ENCODE measurements around the gene PFKFB4.
A peak's percentile ranks its signal among the peaks of the same experiment; 100 is the strongest.

The PFKFB4 gene

DNA sequence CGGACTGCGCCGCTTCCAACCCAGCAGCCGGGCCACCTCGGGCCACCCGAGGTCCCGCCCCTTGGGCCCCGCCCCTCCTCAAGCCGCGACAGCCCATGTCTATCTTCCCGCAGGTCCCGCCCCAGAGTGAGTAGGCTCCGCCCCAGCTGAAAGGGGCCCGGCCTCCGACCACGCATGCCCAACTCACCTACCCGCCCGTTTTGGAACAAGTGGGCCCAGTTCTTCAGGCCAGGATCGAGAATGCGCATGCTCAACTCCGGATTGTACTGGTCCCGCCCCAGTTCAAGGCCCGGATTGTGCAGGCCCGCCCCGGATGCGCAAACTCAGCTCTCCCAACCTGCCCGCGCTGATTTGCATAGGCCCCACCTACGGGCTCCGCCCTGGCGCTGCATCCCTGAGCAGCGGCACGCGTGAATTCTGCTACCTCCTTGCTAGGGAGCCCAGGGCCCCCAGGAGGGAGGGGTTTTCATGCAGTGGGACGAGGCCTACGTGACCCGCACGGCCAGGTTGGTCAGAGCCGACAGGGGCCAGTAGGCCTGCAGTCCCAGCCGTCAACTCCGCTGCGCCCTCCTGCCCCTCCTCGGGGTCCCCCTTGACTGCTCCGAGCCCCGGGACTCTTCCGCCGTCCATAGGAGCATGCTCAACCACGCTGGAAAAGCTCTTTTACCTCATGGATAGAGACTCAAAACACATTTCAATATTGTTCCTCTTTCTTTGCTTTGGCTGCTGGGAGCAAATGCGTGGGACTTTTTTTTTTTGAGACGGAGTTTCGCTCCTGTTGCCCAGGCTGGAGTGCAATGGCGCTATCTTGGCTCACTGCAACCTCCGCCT is at the start of gene PFKFB4:
TSS of gene PFKFB4 (minus strand) at position 8 of the 831 bp plus-strand sequence. CDS start 26 bp downstream, outside the sequence.
- peak; percentile 100 for DNase-seq (ENCODE audit: low read depth)

DNA sequence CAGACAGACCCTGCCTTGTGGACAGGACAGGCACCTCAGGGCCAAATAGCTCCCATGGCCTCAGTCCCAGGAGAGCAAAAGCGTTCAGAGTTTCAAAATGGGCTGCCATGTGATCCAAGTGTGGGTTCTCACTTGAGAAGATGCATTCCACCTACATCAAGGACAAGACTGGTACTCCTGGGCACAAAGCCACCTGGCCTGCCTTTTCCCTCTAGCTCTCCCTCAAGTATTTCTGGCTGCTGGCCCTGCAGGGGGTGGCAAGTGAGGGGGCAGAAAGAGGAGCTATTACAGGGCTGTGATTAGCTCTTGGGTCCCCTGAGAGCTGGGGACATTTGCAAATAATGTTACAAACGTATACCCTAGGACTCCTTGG is 45.0 kb upstream of the PFKFB4 start:
- no peak for DNase-seq (ENCODE audit: low read depth)

DNA sequence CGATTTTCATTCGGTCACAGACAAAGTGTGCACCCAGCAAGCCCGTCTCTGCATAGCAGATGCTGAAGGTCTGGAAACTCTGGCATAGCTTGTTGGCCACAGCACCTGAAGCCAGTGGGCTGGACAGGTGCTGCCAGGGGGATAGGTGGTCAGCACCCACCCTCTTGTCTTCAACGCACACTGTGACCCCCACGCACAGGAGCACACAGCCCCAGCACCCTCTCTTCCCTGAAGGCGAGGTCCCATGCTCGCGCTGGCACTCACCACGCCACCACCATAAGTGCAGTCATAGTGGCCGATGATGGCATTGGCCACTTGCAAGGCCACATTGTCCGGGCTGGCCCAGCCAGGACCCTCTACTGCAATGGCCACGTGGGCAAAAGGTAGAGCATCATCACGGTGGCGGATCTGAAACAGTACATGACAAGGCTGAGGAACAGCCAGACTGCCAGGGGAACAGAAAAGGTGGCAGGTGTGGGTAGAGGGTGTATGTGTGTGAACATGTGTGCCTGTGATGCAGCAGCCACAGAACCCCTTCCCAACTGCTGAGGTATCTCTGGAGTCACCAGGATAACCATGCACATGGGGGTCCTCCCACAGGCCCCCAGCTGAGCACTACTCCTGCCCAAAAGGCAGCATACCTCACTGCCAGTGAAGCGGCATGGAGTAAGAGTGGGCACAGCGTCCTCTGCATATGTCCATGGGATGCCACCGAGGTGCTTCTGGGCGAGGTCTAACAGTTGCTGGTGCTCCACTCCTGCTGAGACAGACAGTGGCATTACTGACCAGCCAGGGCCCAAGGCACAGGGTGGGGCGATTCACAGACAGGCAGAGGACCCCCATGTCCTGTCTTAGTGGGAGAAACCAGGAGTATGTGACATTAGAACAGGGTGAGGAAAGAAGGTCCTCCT is 44.4 kb upstream of the PFKFB4 start:
- DNase-seq (ENCODE audit: low read depth), result no peak

DNA sequence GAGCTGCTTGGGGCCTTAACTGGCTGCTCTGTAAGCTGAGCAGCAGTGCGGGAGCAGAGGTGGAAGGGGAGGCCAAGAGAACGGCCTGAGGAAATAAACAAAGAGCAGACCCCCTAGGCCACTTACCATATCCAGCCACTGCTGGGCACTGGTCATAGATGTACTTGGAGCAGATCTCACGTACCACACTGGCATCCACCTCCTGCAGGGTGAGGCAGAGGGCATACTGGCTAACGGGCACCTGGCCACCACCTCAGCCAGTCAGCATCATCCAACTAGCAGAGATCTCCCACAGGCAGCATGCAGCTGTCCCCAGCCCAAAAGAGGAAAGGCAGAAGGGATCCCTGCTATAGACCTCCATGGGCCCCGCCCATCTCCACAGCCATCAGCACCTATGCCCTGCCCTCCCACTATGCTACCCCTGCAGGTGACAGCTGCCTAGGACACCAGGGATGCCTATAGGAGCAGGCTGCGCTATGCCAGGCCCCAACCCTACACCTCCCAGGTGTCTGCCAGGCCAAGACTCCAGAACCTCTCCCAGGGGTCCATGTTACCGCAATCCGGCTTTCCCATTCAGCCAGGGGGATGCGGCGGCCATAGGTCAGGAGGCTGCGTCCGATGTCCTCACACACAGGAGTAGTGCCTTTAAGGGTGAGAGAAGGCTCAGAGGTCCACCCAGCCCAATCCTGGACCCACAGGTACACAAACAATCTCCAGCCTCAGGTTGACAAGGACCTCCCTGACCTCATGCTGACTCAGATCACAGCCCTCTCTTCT is 43.1 kb upstream of the PFKFB4 start:
- no peak for DNase-seq (ENCODE audit: low read depth)

DNA sequence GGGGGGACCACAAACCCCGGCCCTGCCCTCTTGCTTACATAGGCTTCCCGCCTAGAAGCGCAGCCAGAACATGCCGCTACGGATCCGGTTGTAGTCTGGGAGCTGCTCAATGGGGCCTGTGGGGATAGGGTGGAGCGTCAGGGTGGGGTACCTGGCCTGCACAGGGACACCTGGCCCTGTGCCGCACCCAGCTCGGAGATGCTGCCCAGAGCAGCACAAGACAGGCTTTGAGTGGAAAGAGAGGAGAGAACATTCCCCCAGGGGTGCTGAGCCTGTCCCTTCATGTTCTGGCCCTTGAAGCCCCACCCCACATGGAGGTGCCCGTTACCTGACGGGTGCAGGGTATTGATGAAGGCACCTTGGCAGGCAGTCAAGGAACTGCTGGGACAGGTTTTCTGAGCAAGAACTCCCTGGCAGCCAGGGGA is 42.5 kb upstream of the PFKFB4 start:
- DNase-seq (ENCODE audit: low read depth), result no peak

DNA sequence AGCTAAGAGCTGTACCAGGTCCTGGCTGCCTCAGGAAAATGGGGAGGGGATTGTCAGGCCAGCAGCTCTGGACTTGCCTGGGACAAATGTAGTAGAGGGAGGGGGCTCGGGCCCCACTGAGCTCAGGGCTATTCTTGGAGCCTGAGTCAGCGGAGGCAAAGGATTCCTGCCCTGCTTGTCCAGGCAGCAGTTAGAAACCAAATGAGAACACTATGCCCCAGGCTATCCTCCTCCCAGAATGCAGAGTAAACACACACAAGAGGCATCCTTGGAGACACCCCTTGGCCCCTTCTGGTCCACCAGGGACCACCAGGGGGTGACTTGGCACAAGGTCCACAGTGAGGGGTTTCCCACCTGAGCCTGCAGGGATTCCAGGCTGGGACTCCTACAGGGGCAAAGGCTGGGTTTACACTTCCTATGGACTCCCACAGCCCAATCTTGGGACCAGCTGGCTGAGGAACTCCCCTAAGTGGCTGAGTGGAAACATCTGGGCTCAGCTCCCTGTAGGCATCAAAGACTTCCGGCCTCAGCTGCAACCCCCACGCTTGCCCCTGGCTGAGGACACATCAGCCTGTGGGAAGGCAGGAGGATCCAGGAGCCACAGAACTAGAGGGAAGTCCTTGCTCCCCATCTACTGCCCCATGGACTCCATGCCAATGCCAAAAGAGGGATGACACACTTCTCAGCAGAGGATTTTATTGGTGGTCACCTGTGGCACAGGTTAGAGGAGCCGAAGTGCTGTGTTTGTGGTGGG is 41.9 kb upstream of the PFKFB4 start:
- DNase-seq (ENCODE audit: low read depth), result peak; percentile 93

DNA sequence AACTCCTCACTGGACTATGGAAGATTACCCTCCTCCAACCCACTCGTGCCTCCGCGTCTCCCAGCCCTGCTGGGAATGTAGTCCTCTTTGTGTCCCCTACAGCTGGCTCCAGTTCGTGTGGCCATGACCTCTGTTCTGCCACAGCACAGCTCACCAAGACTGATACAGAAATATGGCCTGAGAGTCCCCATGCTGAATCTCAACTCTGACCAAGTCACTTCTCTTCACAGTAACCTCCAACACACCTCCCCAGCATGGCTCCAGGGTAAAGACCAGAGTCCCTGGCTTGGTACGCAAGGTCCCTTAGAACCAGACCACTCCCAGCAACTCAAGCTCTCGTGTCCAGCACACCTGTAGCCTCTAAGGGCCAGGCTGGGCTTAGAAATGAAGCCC is 40.8 kb upstream of the PFKFB4 start:
- no peak for DNase-seq (ENCODE audit: low read depth)

DNA sequence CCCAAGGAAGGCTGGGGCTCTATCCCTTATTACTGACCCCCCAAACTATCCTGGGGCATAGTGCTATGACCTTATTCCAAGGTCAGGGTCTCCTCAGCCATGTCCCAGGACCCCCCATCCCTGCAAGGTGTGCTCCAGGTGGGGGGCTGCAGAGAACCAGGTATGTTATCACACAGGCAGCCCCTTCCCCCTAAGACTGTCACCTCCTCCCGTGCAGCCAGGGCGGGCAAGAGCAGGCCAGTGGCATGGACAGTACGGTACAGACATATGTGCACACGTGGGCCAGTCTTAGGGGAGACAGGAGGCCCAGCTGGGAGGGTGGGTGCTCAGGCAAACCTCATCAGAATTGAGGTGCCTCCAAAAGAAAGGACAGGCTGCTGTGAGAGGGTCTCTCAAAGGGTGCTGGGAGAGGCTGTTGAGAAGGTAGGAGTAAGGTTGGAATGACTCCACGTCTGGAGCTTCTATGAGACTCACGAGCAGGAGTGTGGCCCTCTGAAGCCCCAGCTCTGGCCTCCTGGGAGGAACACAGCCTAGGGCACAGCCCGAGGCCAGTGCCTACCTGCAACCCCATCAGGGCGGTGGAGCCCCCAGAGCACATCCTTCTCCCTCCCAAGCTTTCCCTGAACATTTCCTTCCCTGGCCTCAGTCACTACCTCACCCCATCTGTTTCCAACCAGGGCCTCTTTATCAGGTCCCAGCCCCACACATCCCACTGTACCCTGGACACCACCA is 40.2 kb upstream of the PFKFB4 start:
- no peak for DNase-seq (ENCODE audit: low read depth)

DNA sequence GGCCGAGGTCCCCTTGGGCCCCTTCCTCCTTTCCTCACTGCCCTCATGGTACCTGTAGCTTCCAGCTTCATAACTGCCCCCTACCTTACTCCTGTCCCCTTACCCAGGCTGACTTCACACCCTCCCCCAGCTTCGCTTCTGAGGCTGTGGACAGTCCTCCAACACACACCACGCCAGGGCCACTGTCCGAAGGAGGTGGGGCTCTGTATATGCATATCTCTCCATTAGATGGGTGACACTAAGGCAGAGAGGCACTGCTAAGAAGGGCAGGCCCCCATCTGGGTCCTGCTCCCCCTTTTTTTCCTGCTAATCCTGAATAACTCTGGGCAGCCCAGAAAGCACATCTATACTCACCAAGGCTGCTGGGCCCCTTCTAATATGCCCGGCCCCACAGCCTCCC is 39.6 kb upstream of the PFKFB4 start:
- DNase-seq (ENCODE audit: low read depth), result no peak

DNA sequence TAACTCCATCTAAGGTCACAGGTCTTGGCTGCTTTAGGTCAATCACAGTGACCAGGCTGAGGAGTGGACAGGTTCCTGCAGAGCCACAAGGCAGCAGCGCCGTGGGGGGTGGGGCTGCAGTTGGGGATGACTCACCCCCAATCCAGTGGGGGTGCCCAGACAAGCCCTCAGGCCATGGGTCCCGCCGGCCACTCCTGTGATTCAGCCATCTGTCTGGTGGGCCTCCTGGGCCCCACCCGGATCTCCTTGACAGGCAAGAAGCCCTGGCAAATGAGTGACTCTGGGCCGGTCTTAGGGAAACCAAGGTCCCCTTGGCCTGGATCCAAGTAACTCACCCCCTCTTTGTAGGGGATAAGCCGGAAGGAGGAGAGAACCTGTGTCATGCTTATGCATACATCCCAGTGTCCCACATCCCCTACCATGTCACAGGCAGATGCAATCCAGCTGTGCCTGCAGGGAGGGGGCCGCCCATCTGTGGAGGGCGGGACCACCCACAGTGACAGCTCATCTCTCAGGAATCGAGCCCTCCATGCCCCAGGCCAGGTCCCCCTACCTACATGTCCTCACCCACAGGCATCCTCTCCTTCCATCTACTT is 39.0 kb upstream of the PFKFB4 start:
- DNase-seq (ENCODE audit: low read depth), result peak; percentile 64

DNA sequence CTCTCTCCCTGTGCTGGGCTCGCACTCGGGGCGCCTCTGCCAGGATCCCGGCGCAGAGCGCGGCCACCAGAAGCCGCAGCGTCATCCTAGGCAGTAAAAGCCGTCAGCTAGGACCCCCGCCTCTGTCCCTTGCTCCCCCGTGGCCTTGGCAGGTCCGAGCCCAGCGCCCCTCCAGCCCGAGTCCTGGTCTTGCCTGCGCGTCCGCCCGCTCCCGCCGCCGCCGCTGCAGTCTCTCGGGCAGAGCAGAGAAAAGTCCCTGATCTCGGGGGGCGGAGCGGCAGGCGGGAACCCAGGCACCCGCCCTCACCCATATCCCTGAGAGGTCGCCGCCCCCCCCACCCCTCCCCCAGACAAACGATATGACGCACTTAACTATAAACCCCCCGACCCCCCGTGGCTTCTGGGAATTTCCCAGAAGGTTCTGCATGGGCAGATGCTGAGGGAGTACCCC is 38.5 kb upstream of the PFKFB4 start, which contains the start of gene COL7A1:
TSS of gene COL7A1 (minus strand) at position 255 of the 451 bp plus-strand sequence. CDS start at position 85, 170 bp downstream.
- no peak for DNase-seq (ENCODE audit: low read depth)

DNA sequence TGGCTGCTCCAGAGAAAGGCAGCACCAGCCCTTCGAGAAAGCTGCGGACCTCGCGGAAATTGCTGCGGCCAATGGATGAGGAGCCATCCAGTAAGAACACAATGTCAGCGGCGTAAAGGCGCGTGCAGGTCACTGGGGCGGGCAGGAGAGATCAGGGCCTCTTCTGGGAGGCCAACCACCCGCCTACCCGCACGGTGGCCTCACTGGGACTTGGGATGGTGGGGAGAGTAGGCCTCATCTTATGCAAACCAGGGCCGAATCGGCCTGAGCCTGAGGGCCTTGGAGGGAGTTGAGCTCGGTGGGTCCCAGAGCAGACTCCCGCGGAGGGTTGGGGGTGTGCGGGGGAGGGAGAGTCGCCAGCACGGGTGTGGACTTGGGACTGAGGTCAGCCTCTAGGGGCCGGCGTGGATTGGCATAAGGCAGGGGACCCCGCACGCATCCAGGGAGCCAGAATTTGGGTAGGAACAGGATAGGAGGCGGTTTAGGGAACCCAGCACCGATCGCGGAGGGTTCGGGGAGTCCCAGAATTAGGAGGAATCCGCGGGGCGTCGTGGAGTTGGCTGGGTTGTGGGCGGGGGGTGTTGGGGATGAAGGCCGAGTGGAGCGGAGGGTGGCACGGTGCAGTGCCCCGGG is 37.9 kb upstream of the PFKFB4 start:
- DNase-seq (ENCODE audit: low read depth), result no peak

DNA sequence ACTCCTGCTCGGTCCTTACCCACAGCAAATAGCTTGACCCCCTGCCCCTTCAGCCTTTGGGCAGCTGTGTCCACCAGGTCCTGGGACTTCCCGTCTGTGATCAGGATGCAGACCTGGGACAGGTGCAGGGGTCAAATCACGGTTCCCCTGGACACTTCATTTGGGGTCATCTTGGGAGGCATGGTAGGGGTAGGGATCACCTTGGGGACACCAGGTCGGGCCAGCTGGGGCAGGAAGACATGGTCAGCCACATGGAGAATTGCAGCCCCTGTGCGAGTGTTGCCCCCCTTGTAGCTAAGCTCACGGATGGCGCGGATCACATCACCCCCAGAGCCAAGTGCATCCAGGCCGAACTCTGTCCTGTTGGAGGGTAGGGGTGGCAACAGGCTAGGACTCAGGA is 36.7 kb upstream of the PFKFB4 start:
- no peak for DNase-seq (ENCODE audit: low read depth)

DNA sequence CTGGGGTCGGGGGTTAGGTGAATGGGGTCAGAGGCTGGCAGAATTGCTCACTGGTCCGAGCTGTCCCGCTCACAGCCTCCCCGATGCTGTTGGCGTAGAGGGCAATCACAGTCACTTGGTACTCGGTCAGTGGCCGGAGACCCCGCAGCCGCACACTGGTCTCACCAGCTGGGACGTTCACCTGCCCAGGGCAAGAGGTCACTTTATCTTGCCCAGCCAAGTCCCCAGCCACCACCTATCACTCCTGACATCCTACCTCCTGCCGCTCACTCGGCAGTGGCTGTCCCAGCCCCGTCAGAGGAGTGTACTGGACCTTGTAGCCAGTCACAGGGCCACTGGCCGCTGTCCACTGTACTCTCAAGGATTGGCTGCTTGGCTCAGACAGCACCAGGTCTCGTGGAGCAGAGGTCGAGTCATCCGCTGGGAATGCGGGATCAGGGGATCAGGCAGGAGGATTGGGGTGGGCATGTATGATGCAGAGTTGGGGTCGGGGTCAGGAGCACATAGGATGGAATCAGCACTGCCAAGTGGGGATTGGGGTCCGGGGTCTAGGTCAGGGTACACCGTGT is 36.0 kb upstream of the PFKFB4 start:
- DNase-seq (ENCODE audit: low read depth), result no peak

DNA sequence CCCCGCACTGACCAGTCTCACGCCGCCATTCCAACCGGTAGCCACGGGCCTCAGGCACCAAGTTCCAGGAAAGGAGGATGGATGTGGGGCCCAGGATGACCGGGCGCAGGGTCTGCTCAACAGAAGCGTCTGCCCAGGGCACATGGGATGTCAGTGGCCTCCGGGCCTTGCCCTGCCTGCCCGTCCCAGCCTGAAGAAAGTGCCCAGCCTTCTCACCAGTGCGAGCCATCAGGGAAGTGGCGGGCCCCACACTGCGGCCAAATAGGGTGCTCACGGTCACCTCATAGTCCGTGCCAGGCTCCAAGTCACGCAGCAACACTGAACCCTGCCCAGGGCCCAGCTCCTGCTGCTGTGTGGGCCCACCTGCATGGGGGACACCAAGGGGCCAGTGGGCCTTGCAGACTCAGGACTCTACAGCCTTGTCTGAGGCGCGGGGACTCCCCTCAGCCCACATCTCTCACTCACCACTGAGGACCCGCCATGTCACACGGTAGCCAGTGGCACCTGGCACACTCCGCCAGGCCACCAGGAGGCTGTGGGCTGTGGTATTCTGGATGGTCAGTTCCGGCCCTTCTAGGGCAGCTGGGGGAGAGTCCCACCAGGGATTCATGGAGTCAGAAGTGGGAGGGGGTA is 35.4 kb upstream of the PFKFB4 start:
- DNase-seq (ENCODE audit: low read depth), result no peak

DNA sequence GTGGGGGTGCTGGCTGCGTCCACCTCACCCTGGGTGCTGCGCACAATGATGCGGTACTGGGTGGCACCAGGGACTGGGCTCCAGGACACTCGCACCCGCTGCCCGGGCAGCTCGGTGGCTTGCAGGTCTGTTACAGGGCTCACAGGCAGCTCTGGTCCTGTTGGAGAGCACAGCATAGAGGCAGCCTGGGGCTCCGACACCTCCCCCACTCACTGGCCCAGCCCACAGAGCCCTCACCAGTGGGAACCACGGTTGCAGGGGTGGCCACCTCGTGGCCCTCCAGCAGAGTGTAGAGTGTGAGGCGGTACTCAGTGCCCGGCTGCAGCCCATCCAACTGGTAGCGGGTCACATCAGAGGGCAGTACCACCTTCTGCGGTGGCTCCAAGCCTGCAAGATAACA is 34.8 kb upstream of the PFKFB4 start:
- DNase-seq (ENCODE audit: low read depth), result no peak

DNA sequence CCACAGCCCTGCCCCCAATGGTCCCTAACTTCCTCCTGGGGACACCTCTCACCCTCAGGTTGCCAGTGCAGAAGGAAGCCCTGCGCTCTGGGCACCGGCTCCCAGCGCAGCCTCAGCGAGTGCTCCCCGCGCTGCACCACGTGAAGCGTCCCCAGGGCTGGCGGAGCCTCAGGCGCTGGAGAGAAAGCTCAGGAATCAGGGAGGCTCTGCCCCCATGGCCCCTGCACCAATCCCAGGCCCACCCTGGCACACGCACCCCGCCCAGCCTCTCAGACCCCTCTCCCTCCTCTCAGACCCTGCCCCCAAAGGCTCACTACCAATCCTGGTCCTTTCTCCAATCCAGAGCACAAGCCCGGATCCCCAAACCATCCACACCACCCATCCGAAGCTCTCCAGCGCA is 31.6 kb upstream of the PFKFB4 start:
- DNase-seq (ENCODE audit: low read depth), result no peak

DNA sequence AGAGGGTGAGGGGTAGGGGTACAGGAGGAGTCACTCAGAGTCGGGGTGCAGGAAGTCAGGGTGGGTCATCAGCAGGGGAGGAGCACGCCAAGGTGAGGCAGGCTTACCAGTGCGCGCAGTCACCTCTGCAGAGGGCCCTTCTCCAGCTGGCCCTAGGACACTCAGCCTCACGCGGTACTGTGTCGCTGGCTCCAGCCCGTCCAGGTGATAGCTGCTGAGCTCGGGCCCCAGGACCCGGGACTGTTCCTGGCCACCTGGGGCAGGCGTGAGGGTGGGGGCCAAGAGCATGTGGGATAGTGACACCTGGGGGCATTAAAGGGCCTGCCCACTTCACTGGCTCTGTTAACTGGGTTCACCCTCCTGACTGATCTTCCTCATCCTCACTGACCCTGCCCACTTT is 31.1 kb upstream of the PFKFB4 start:
- no peak for DNase-seq (ENCODE audit: low read depth)

DNA sequence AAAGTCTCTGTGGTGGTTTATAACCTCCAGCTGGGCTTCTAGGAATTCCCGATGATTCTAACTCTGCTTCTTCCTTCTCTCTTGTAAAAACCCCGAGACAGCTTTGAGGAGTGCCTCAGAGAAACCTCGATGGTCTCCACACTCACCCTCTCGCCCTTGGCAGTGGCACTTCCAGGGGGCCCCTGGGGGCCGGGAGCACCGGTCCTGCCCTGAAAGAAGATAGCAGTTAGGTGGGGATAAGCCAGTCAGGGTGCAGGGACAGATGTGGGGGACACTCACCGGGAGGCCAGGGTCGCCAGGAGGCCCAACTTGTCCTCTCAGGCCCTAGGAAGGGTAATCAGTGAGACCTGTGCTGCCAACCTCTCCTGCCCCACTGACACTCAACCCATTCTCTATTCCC is 28.8 kb upstream of the PFKFB4 start:
- DNase-seq (ENCODE audit: low read depth), result no peak
